ENCODE results near the gene RUFY3.

DNA sequence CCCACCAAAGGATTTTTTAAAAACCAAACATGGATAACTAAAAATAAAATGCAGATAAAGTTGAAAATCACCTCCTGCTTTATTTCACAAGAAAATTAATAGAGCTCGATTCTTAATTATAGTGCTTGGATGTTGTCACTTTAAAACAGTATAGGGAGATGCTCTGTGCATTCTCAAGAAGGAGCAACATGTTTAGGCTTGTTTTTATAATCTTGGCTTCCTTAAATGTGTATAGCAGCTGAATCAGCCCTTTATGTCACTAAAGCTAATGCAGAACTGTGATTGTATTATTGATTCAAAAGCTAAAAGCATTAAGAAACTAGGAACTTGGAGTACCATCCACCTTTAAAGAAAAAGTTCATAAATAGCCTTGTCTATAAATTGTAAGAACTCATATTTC is 20.5 kb upstream of the RUFY3 start:
- TF ChIP-seq, protein P1, sequence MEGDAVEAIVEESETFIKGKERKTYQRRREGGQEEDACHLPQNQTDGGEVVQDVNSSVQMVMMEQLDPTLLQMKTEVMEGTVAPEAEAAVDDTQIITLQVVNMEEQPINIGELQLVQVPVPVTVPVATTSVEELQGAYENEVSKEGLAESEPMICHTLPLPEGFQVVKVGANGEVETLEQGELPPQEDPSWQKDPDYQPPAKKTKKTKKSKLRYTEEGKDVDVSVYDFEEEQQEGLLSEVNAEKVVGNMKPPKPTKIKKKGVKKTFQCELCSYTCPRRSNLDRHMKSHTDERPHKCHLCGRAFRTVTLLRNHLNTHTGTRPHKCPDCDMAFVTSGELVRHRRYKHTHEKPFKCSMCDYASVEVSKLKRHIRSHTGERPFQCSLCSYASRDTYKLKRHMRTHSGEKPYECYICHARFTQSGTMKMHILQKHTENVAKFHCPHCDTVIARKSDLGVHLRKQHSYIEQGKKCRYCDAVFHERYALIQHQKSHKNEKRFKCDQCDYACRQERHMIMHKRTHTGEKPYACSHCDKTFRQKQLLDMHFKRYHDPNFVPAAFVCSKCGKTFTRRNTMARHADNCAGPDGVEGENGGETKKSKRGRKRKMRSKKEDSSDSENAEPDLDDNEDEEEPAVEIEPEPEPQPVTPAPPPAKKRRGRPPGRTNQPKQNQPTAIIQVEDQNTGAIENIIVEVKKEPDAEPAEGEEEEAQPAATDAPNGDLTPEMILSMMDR (IDR thresholded peaks at IDR 0.05) = no peak
- no peak for TF ChIP-seq SIN3A (IDR thresholded peaks at IDR 0.05; ENCODE audit: borderline replicate concordance, insufficient read depth, low read depth, low read length)

Measured in Panc1 (cell line).